Suppressor macrophage treated with lipopolysaccharide for 1 hour (primary cell): ENCODE measurements around the gene CNTN6.

Source experiments
- DNase-seq, 3 donors: peaks; one replicate each; pipeline ENCODE4 v3.0.0-alpha.2; 2020 to 2022

CNTN6 gene

GRCh38 chr3:1442271-1442670 lies 349.4 kb downstream of the CNTN6 start:
- no peak for DNase-seq

DNA sequence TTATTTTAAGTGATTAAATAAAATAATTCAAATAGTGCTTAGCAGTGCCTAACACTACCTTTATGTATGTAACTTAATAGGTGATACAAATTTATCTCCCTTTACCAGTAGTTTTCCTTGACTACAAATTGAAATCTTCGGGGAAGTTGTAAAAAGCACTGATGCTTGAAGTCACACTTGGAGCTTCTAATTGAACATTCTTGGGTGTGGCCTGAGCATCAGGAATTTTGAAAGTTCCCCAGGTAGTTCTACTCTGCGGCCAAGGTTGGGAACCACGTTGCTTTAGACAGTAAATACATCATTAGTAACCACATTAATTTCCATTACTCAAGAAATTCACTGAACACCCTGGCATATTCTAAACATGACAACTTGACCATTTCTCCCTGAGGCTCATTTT lies 351.4 kb downstream of the CNTN6 start:
- no peak for DNase-seq

- DNase-seq = no peak
These were observed 353.7 kb downstream of the CNTN6 start for GRCh38 chr3:1446531-1446930.

DNA sequence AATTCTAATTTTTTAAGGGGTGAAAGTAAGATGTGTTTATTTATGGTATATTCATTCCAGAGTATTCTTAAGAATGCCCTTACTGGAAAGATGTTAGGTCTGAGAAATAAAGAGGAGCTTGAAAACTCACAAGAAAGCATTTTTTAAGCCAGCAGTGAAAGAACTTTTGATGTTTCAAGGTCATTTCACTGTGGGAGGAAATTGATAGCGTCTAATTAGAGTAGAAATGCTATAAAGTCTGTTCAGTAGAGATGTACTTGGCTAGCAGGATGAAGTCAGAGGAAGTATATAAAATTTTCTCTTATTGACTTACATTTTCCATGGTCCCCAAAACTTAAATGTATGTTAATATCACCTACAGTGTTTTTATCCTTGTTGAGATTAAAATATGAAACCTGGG lies 354.6 kb downstream of the CNTN6 start:
- no peak for DNase-seq

GRCh38 chr3:1448443-1448842 lies 355.6 kb downstream of the CNTN6 start:
- no peak for DNase-seq
